HG03520 (cell line): ENCODE results near the gene MAGT1.
A peak's percentile ranks its signal among the peaks of the same experiment; 100 is the strongest.
"Not testable (repeated sequence)": the region's sequence is repeated elsewhere in the genome, so short reads cannot be mapped to it uniquely, and the experiment has no call there.

Experiments used
- ATAC-seq: cut with Tn5 transposase; IDR thresholded peaks from one replicate; pipeline ENCODE4 v1.9.1; 2021; ENCODE audit warnings: mild to moderate bottlenecking, moderate library complexity; ENCODE audit not compliant: unreplicated experiment

The MAGT1 gene

DNA sequence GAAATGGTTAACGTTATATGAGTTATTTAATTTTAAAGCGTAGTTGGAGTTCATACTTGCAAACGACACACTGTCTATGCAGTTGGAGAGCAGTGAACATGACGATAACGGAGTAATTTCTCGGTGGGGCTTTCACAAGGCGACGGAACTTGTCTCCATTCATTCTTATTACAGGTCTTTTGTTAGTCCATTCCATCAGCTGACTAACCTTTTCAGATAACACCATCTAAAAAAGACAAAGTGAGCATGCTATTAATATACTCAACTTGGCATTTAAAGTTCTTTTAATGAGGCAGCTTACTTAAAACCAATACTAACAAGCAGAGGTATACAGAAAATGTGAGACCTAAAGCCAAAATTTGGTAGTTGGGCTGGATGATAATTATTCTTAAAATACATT, 19.9 kb downstream of the MAGT1 start:
- no peak for ATAC-seq

DNA sequence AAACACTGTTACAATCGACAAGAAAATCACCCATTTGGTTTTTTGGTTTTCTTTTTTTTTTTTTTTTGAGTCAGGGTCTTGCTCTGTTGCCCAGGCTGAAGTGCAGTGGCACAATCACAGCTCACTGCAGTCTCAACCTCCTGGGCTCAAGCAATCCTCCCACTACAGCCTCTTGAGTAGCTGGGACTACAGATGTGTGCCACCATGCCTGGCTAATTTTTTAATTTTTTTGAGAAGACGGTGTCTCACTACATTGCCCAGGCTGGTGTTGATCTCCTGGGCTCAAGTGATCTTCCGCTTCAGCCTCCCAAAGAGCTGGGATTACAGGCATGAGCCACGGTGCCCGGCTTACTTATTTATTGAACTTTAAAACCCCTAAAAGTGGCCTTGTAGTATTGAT, 63.7 kb downstream of the MAGT1 start:
- ATAC-seq = not testable (repeated sequence)

- not testable (repeated sequence) for ATAC-seq
Measured at GRCh38 chrX:77821989-77822388, 73.2 kb downstream of the MAGT1 start.

GRCh38 chrX:77820091-77820727, 75.0 kb downstream of the MAGT1 start:
- ATAC-seq = no peak

DNA sequence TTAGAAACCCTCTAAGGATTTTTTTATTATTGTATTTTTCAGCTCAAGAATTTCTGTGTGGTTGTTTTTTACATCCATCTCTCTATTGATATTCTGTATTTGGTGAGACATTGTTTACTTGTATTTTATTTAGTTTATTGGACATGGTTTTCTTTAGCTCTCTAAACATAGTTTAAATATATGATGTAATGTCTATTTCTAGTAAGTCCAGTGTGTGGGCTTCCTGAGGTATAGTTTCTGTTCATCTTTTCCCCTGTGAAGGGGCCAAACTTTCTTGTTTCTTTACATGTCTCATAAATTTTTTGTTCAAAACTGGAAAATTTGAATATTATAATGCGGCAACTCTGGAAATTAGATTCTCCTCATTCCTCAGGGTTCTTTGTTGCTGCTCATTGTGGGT, 81.0 kb downstream of the MAGT1 start:
- ATAC-seq = no peak

DNA sequence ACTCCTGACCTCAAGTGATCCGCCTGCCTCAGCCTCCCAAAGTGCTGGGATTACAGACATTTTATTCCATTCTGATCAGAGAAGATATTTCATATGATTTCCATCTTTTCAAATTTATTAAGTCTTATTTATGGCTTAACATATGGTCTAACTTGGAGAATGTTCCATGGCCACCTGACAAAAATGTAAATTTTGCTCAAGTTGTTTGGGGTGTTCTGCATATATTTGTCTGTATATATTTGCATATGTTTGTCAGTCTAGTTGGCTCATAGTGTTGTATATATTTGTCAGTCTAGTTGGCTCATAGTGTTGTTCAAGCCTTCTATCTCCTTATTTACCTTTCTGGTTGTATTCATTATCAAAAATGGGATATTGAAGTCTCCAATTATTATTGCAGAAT, 93.0 kb downstream of the MAGT1 start:
- no peak for ATAC-seq

- no peak for ATAC-seq
Measured at GRCh38 chrX:77795124-77795523, 100.1 kb downstream of the MAGT1 start.

DNA sequence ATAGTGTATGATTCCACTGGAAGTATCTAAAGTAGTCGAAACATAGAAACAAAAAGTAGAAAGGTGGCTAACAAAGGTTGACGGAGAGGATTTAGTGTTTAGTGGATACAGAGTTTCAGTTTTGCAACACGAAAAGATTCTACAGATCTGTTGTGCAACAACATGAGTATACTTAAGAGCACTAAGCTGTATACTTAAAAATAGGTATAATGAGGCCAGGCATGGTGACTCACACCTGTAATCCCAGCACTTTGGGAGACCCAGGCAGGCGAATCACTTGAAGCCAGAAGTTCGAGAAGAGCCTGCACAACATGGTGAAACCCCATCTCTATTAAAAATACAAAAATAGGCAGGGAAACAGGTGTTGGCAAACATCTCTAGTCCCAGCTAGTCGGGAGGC, 101.3 kb downstream of the MAGT1 start:
- no peak for ATAC-seq

DNA sequence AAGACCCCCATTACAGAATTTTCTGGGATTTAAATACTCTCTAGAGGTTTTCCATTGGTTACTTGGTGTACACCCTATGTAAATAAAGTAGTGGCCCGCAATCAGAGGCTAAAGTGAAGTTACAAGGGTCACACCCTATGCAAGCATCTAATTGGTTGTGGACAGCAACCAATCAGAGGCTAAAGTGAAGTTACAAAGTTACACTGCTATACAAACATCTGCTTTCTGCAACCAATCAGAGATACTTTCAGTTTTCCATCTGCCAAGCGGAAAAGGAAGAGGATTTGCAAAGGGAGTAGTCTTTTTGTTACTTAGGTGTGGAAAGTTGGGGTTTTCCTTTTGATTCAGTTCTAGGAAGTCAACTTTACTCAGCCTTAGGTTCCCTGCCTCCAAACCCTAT, 107.2 kb downstream of the MAGT1 start:
- no peak for ATAC-seq

DNA sequence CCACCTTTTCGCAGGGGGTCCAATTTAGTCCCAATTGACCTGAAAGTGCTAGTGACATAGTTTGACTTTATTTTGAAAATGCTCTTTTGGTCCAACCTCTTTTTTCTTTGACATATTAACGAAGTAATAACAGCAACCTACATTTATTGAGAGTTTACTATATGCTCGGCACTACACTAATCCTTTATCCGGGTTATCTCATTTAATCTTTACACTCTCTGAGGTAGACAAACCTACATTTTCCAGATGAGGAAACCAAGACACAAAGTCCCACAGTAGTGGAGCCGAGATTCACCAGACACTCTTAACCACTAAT, 108.9 kb downstream of the MAGT1 start:
- ATAC-seq = peak; percentile 10

- peak; percentile 97 for ATAC-seq
Measured at GRCh38 chrX:77785486-77786364, 109.5 kb downstream of the MAGT1 start, which contains the start of gene ATRX. TSS of gene ATRX (minus strand) at chrX:77786216. CDS start at chrX:77786001, 215 bp downstream.

DNA sequence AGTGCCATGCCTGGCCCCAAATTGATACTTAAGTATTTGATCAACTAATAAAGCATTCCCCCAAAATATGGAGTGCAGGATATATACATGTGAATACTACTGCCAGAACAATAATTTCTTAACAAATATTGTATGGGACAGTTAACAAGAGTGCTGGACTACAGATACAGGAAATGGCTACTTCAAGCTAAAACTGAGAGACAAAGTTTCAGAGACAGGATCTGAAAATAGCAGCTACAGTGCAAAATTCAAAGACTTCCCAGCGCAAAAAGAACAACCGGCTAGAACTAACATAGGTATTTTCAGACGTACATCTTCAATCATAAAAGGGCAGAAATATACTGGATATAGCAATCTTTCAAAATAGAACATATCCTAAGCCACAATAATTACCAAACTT, 115.5 kb downstream of the MAGT1 start:
- ATAC-seq = no peak

DNA sequence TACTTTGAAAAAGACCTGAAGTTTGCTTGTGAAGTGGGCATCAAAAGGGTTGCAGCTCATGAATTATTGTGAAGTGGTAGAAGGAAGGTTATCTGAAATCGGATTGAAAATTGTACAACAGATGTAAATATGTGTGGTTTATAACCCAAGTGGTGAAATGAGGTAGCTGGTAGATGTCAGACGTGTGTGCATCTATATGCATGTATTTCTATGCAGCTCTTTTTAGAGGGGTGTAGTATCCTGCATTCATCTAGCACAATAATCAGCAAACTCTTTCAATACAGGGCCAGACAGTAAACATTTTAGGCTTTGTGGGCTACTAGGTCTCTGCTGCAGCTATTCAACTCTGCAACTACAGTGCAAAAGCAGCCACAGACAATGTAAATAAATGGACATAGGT, 118.6 kb downstream of the MAGT1 start:
- no peak for ATAC-seq
